ENCODE data around the gene VSIG10L2. TPM values are rescaled to one million over a fixed set of nuclear protein-coding genes. Genes with fewer than 3 reads are reported as not detected.

VSIG10L2 gene
- total and polyA plus RNA-seq, 12 donors, result 0.15 to 0.38 (median 0.35) TPM; not detected in 9

- H3K9me3 ChIP-seq, result no peaks in the 10 kb centered on the region
- no peak overlapping the region for H3K4me3 ChIP-seq
- H3K27me3 ChIP-seq, result peaks cover 0 to 4% (median 0%) of the 10 kb centered on the region in 7 donors
- intact Hi-C loops (cut with DNase I), result loop anchor here in 5 of 10 donors (5.0 to 10.0 kb wide), 3 partner anchors 111 to 248 kb away; partner anchors contain the start of gene CDON (in 3 of the 5)
- H3K4me1 ChIP-seq, result peaks cover 7 to 24% (median 17%) of the 10 kb centered on the region in 9 donors
- no peak overlapping the region for H3K27ac ChIP-seq
- no peak for TF ChIP-seq CTCF (IDR thresholded peaks at IDR 0.05)
- no peaks in the 10 kb centered on the region for H3K36me3 ChIP-seq
- ATAC-seq (no peak), DNase-seq (no peak)
- 90 to 95% methylated on average over 9 of the region's 9 CpGs for WGBS, 2 donors
Measured at GRCh38 chr11:125943661-125944349, 2.0 kb upstream of the VSIG10L2 start.

- H3K36me3 ChIP-seq, result no peaks in the 10 kb centered on the region
- H3K4me3 ChIP-seq, result no peak overlapping the region
- H3K9me3 ChIP-seq, result no peaks in the 10 kb centered on the region
- intact Hi-C loops (cut with DNase I), result loop anchor here in 6 of 10 donors (5.0 to 10.0 kb wide), 3 partner anchors 110 to 248 kb away; partner anchors contain the start of gene CDON (in 3 of the 6)
- no peak overlapping the region for H3K27ac ChIP-seq
- DNase-seq (no peak), ATAC-seq (no peak)
- WGBS, 2 donors, result 87 to 90% methylated on average over 13 of the region's 13 CpGs
- H3K4me1 ChIP-seq, result peaks cover 7 to 24% (median 17%) of the 10 kb centered on the region in 9 donors
- peaks cover 0 to 4% (median 0%) of the 10 kb centered on the region in 7 donors for H3K27me3 ChIP-seq
- no peak for TF ChIP-seq CTCF (IDR thresholded peaks at IDR 0.05)
Measured at GRCh38 chr11:125944350-125945010, 1.4 kb upstream of the VSIG10L2 start.

DNA sequence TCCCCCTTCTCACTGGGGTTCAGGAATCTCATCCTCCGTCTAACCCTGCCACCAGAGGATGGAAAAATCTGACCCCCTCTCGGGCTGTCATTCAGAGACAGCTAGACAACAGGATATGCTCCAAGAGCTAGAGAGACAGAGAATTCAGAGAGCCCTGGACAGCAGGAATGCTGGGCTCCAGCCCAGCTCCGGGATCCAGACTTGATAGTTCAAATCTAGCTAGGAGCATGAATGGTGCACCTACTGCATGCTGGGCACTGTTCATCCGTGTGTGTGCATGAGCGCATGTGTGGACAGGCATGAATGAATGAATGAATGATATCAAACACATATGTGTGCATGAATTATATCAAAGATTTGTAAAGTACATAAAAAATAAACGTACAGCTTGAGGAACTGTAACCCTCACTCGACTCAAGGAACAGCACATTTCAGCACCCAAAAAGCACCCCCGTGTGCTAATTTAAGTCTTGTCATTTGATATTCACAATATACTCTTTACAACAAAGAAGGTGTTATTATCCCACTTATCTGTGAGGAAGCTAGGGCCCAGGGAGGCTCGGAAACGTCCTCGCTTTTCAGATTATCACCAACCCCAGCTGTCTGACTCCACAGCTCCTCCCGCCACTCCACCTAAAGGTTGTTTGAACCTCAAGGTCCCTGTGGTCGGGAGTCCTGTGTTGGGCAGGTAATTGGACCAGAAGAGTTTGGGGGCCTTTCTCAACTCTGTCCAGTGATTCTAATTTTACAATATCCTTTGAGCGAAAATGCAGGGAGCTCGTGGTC lies 640 bp upstream of the VSIG10L2 start:
- 76 to 79% methylated on average over 15 of the region's 15 CpGs for WGBS, 2 donors
- no peak overlapping the region for H3K27ac ChIP-seq
- H3K4me1 ChIP-seq, result peaks cover 7 to 24% (median 17%) of the 10 kb centered on the region in 9 donors
- DNase-seq (no peak), ATAC-seq (no peak)
- H3K9me3 ChIP-seq, result no peaks in the 10 kb centered on the region
- no peaks in the 10 kb centered on the region for H3K36me3 ChIP-seq
- intact Hi-C loops (cut with DNase I), result loop anchor here in 2 of 10 donors (5.0 to 10.0 kb wide), 2 partner anchors 110 to 247 kb away; no protein-coding TSS in a partner anchor
- peaks cover 0 to 4% (median 0%) of the 10 kb centered on the region in 7 donors for H3K27me3 ChIP-seq
- no peak for TF ChIP-seq CTCF (IDR thresholded peaks at IDR 0.05)
- H3K4me3 ChIP-seq, result no peak overlapping the region

Data from heart right ventricle (tissue), 16 donors.